BJ (cell line): ENCODE results near the gene IGLL5. TPM values are rescaled to one million over a fixed set of nuclear protein-coding genes. Genes with fewer than 3 reads are reported as not detected.

Experiments used
- CTCF ChIA-PET: fragments of 350-600 bp; formaldehyde crosslinking; extraction: SDS; loops from one replicate; lab custom pipeline; 2021; ENCODE audit warnings: antibody characterized with exemption, inconsistent platforms; lab: Yijun Ruan, JAX
- POLR2A ChIA-PET: fragments of 300-600 bp; sonication (Branson Sonifier 250); formaldehyde crosslinking; extraction: SDS; loops from one replicate; lab custom pipeline; 2021; ENCODE audit warnings: antibody characterized with exemption; lab: Charles Lee
- DNase-seq: peaks from one replicate; pipeline ENCODE4 v3.0.0-alpha.2; 2011; ENCODE audit warnings: low read depth
- H3K27me3 ChIP-seq: 2 replicates; pipeline ENCODE4 v1.6.0; 2011; ENCODE audit warnings: low read length; ENCODE audit not compliant: control insufficient read depth, insufficient read depth
- H3K36me3 ChIP-seq: 2 replicates; pipeline ENCODE4 v1.5.1; 2011; ENCODE audit warnings: low read length; ENCODE audit not compliant: control insufficient read depth, insufficient read depth
- H3K4me3 ChIP-seq: 2 replicates; pipeline ENCODE4 v1.5.1; 2011; ENCODE audit warnings: low read depth, mild to moderate bottlenecking, control low read depth, low read length
- CTCF ChIP-seq: IDR thresholded peaks from 2 replicates; pipeline ENCODE4 v1.5.1; 2011; ENCODE audit warnings: low read depth, mild to moderate bottlenecking, control low read depth, inconsistent platforms, low read length, moderate library complexity; ENCODE audit not compliant: insufficient read depth
- polyA plus RNA-seq: library from polyadenylated mRNA; depleted of rRNA; stranded (reverse); fragments of >200 nt; gene quantifications from 2 replicates; pipeline ENCODE4 v1.2.3, GENCODE V29; 2011

Gene IGLL5
- polyA plus RNA-seq, 1 experiment = not detected

- ChIA-PET POLR2A (no interaction called here), CTCF (interaction anchor here (0.5 to 6.8 kb wide), 9 partner anchors 8 to 529 kb away, joined by 3 to 66 read pairs (median 4); no protein-coding TSS in a partner anchor)
- DNase-seq = no peak
- H3K36me3 ChIP-seq = no peaks in the 10 kb centered on the region
- peak; percentile 48 for TF ChIP-seq CTCF
- peaks cover 7% of the 10 kb centered on the region for H3K27me3 ChIP-seq
- no peak overlapping the region for H3K4me3 ChIP-seq
These were observed 31.9 kb upstream of the IGLL5 start for GRCh38 chr22:22855617-22856308.

- Histone ChIP-seq H3K4me3 (no peak overlapping the region), H3K36me3 (no peaks in the 10 kb centered on the region), H3K27me3 (peaks cover 7% of the 10 kb centered on the region)
- CTCF ChIA-PET = interaction anchor here (1.1 to 6.8 kb wide), 5 partner anchors 8 to 272 kb away, joined by 3 to 66 read pairs (median 4); no protein-coding TSS in a partner anchor
- no peak for TF ChIP-seq CTCF
- no peak for DNase-seq
- POLR2A ChIA-PET = no interaction called here
These were observed 31.3 kb upstream of the IGLL5 start for GRCh38 chr22:22856364-22856763.

GRCh38 chr22:22856885-22857606 is 30.6 kb upstream of the IGLL5 start:
- no peak for DNase-seq
- POLR2A ChIA-PET = no interaction called here
- Histone ChIP-seq H3K4me3 (no peak overlapping the region), H3K36me3 (no peaks in the 10 kb centered on the region), H3K27me3 (peaks cover 7% of the 10 kb centered on the region)
- CTCF ChIA-PET = interaction anchor here (1.0 to 6.8 kb wide), 3 partner anchors 9 to 99 kb away, joined by 4 to 66 read pairs (median 23); no protein-coding TSS in a partner anchor
- no peak for TF ChIP-seq CTCF

GRCh38 chr22:22857607-22858558 is 29.7 kb upstream of the IGLL5 start:
- ChIA-PET POLR2A (no interaction called here), CTCF (interaction anchor here (1.0 to 6.8 kb wide), 3 partner anchors 9 to 98 kb away, joined by 4 to 66 read pairs (median 23); no protein-coding TSS in a partner anchor)
- H3K27me3 ChIP-seq = peaks cover 7% of the 10 kb centered on the region
- no peak overlapping the region for H3K4me3 ChIP-seq
- H3K36me3 ChIP-seq = no peaks in the 10 kb centered on the region
- no peak for DNase-seq
- TF ChIP-seq CTCF = no peak
